GM21529 (cell line): Measurements from ENCODE around the gene PRG2.

ENCODE experiments used
- ATAC-seq: cut with Tn5 transposase; IDR thresholded peaks from one replicate; pipeline ENCODE4 v1.9.1; 2021; ENCODE audit not compliant: unreplicated experiment

The PRG2 gene, protein sequence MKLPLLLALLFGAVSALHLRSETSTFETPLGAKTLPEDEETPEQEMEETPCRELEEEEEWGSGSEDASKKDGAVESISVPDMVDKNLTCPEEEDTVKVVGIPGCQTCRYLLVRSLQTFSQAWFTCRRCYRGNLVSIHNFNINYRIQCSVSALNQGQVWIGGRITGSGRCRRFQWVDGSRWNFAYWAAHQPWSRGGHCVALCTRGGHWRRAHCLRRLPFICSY

GRCh38 chr11:57390535-57390934 is at the start of gene PRG2:
Gene PRG2 (minus strand): TSS chr11:57390650. CDS start chr11:57389944, 706 bp downstream.
- no peak for ATAC-seq

- ATAC-seq, result no peak
These were observed 49.3 kb upstream of the PRG2 start for GRCh38 chr11:57439786-57440185.

DNA sequence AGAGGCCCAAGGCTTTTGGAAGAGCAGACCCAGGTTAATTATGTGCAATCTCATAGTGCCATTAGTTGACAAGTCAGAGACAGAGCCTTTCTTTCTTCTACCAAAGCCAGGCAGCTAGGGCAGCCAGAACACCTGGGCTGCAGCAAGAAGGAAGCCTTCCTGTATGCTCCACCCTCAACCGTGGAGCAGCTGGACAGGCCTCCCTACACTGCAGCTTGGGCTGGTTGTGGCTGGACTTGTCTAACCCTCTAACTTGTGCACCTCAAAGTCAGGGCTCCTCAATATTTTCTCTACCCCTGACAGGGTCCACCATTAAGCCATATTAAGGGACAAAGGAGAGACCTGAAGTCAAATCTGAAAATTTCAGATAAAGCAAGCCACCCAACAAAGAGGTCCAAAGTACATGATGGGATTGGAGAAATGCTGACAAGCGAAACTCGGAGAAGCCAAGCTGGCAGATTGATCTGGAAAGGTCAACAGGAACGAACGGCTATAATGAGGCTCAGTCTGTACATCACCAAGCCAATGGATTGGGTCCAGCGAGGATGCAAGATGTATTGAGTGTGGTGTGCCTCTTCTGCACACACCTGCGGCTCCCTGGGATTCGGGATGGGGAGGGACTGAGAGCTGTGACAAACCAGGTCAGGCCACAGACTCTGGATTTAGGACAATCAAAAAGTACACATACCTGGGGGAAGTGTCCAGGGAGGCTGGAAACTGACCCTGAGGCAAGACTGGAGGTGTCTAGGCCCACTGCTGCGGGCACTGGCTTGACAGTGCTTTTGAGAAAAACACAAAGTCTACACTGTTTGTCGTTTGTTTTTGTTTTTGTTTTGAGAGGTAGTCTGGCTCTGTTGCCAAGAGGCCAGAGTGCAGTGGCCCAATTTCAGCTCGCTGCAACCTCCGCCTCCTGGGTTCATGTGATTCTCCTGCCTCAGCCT is 48.2 kb upstream of the PRG2 start:
- ATAC-seq, result no peak

DNA sequence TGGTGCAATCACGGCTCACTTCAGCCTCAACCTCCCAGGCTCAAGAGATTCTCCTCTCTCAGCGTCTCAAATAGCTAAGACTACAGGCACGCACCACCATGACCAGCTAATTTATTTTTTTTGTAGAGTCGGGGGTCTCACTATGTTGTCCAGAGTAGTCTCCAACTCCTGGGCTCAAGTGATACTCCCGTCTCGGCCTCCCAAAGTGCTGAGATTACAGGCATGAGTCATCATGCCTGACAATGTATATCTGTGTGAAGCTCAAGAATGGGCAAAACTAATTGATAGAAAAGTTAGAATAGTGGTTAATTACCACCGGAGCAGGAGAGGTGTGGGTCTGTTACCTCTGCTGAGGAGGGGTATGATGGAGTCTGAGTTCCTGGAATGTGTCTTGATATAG is 45.6 kb upstream of the PRG2 start:
- no peak for ATAC-seq

DNA sequence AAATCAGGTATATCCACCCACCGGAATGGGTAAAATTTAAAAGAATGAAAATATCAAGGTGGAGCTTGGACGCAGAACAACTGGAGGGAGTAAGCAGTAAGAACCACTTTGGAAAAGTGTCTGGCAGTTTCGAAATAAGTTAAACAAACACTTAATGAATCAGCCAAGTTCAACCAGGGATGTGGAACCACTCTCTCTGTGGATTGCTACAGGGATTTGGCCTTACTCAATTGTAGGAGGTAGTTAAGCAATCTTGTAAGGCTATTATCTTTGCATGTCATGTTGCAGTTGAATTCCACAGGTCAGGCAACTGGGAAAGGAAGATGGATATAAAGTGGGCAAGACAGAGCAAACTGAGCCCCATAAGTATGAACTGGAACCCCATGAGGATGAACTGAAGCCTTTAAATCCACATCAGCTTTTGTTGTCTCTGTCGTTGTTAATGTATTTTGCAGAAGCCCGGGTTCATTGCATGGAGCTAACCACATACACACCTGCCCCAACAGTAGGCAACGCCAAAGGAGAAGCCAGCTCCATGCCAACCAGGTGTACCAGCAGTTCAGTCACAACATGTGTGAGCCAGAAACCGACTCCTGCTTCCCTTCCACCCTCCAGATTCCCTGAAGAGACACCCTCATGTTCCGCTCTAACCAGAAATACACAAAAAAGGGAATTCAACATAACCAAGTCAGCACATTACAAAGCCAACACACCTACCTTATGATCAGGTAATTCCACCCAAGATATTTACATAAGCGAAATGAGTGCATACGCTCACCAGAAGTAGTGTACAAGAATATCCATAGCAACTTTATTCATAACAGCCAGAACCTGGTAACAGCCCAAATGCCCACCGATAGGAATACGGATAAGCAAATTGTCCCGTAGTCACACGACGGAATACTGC is 44.4 kb upstream of the PRG2 start:
- ATAC-seq, result no peak

DNA sequence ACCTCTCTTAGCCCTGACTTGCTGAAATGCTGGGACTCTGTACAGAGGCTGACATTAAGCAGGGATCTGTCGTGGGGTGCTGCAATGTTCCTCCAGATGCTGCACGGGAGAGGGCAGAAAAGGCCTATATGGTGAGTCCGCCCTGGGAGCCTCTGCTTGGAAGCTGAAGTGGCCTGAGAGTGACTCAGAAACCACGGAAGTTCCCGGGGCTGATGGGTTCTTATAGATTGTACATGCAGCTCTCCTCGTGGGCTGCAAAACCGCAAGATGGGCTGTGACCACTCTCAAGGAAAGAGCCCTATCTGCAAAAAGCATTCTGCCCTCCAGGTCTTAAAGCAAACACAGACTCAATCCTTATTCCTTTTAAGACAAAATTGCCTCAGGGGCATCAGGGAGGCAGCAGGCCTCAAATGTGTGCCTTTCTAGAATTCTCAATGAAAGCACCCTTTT is 42.3 kb upstream of the PRG2 start:
- ATAC-seq, result peak; percentile 44

- ATAC-seq, result peak; percentile 13
These were observed 41.7 kb upstream of the PRG2 start for GRCh38 chr11:57432149-57432561.

DNA sequence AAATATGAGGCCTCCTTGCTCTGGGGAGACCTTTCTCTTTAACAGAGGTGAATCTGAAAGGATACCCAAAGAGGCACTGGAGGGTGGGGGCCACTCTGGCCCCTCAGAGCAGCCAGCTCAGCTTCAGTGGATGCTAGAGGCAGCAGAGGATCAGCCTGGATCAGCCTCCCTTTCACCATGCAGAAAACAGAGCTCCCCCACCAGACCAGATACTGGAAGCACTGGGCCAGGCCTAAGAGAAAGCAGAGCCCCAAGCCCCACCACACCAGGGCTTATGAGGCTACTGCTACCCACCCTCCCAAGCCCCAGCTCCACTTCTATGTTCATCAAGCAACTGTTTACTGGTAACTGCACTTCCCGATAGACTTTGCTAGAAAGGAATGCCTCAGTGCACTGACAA is 40.5 kb upstream of the PRG2 start:
- ATAC-seq, result no peak

- ATAC-seq, result no peak
These were observed 39.5 kb upstream of the PRG2 start for GRCh38 chr11:57429946-57430345.

DNA sequence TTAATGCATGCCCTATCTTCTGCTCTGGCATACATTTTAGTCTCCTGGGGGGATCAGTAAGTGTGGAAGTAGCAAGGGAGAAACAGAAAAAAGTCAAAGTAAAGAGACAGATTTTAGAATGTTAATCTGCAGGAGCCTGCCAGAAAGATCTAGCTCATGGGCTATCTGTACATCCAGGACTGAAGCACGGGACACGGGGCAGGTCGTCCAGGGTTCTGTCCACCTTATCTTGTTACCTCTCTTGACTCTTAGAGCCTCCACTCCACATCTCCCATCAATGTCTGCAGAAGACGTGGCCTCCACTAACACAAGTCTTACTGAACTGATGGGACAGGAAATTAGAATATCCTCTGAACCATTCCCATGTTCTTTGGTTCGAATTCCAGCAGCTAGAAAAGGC is 38.2 kb upstream of the PRG2 start:
- ATAC-seq, result no peak

DNA sequence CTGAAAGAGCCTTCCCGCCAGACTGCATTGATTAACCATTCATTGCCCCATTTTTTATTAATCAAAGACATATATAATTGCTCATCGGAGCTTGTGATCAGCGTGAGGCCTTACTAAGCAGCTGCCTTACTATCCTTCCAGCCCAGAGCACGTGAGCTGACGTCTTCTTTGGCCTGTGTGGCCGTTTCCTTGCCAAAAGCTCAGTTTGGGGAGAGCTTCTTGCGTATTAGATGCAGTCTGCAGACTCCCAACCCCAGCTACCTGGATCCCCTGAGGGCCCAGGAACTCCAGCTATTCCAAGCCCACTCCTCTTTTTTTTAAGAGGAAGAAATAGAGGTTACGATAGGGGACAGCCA is 37.3 kb upstream of the PRG2 start:
- ATAC-seq, result no peak

DNA sequence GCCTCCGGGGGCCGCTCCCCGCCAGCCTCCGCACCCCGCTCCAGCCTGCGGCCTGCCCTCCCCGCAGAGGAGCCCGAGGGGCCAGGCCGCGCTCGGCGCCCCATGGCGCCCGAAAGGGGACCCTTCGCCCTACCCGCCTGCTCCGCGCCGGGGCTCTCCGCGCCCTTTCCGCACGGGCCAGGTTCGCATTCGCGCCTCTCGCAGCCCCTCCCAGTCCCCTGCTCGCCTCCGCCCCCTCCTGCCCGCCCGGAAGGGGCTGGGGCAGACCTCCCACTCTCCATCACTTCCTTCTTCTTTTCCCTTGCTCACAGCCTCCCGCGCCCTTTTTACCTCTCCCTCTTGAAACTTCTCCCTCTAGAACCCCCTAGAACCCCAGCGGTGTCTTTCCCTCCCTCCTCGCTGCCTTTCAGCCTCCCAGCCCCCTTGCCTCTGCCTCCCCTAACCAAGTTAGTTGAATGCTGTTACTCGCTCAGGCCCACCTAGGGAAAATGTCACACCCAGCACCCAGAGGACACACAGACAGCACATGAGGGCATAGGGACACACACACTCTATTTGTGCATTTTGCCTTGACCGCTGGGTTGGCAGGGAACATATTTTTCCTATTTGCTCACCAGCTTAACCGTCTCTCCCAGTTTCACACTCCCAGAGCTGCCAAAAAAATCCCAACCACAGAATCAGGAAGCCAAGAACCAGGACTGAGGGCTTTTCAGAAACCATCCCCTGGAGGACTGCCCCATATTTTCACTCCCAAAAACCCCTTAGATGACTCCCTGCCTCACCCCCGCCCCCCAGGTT is 36.7 kb upstream of the PRG2 start, which contains the start of gene SLC43A3:
TSS of gene SLC43A3 (minus strand) at position 193 of the 798 bp plus-strand sequence. CDS start 949 bp downstream, outside the sequence.
- peak; percentile 53 for ATAC-seq

DNA sequence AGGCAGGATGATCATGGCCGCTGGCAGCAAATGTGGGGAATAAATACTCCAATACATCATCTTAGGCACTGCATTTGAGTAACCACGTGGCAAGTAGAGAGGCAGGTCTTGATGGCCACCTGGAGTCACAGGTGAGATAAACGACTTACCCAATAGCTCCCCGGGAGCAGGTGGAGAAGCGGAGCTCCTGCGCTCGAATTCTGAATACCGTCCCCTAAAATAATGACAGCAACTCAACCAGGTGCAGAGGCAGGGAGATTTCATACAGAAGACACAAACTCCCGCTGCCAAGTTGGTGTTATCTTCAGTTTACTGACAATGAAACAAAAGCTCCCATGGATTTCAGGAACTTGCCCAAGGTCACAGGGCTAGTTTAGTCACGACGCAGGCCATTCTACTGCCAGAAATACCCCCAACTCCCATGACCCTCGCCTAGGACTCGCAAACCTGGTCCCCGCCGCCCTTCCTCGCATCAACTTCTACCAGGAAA is 36.0 kb upstream of the PRG2 start:
- no peak for ATAC-seq

- no peak for ATAC-seq
These were observed 35.4 kb upstream of the PRG2 start for GRCh38 chr11:57425565-57426438.

- ATAC-seq, result peak; percentile 90
These were observed 34.5 kb upstream of the PRG2 start for GRCh38 chr11:57424792-57425564.

GRCh38 chr11:57424137-57424791 is 33.8 kb upstream of the PRG2 start:
- no peak for ATAC-seq

GRCh38 chr11:57422669-57423068 is 32.2 kb upstream of the PRG2 start:
- ATAC-seq, result no peak

DNA sequence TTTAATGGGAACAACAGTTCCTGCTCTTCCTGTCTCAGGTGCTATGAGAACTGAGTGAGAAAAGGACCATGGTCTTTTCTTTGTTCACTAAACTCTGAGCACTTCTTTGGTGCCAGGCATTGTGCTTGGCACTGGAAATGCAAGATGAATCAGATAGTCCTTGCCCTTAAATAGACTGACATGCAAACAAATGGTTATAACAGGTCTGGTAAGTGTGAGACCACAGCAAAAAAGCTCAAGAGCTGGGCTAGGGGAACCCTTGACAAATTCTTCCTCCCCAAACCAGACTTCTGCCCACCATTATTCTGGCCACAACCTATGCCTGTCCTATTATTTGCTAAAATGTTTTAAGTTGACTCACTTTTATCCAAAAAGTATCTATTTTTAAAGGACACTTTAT is 31.4 kb upstream of the PRG2 start:
- ATAC-seq, result no peak
